WTC11 (cell line): Measurements from ENCODE around the gene PIK3R2. TPM values are rescaled to one million over a fixed set of nuclear protein-coding genes. Genes with fewer than 3 reads are reported as not detected.
"Not testable (repeated sequence)": the region's sequence is repeated elsewhere in the genome, so short reads cannot be mapped to it uniquely, and the experiment has no call there.

Experiments
- ATAC-seq: fragments of 200-7000 bp; cut with Tn5 transposase; 2 replicates; pipeline ENCODE4 v1.10.0; 2021; ENCODE audit warnings: mild to moderate bottlenecking, moderate library complexity
- CTCF ChIA-PET: fragments of 300-600 bp; sonication (Branson Sonifier 250); formaldehyde crosslinking; loops from one replicate; lab custom pipeline; 2021; ENCODE audit warnings: antibody characterized with exemption; lab: Charles Lee
- POLR2A ChIA-PET: fragments of 350-600 bp; sonication (Branson Sonifier 250); formaldehyde crosslinking; loops from one replicate; lab custom pipeline; 2021; ENCODE audit warnings: antibody characterized with exemption; lab: Charles Lee
- DNase-seq: peaks from one replicate; pipeline ENCODE4 v3.0.0; 2021; ENCODE audit warnings: low spot score
- H3K27ac Mint-ChIP-seq: 2 replicates; pipeline ENCODE4 v1.8.0; 2021; ENCODE audit warnings: mixed read lengths
- H3K27me3 Mint-ChIP-seq: 2 replicates; pipeline ENCODE4 v1.8.0; 2021; ENCODE audit warnings: low read depth, mild to moderate bottlenecking, moderate library complexity, mixed read lengths
- H3K36me3 Mint-ChIP-seq: 2 replicates; pipeline ENCODE4 v1.8.0; 2021; ENCODE audit warnings: mixed read lengths
- H3K4me1 Mint-ChIP-seq: 2 replicates; pipeline ENCODE4 v1.8.0; 2022; ENCODE audit warnings: mixed read lengths
- H3K4me3 Mint-ChIP-seq: 2 replicates; pipeline ENCODE4 v1.8.0; 2021; ENCODE audit warnings: mild to moderate bottlenecking, moderate library complexity, mixed read lengths
- H3K9me3 Mint-ChIP-seq: 2 replicates; pipeline ENCODE4 v1.8.0; 2021; ENCODE audit warnings: mixed read lengths
- ESRRA ChIP-seq: sonication (generic); formaldehyde crosslinking; IDR thresholded peaks from 2 replicates; pipeline ENCODE4 v1.8.1; 2022; ENCODE audit warnings: mild to moderate bottlenecking, missing genetic modification reagents, borderline replicate concordance
- NFE2L1 ChIP-seq: sonication (generic); formaldehyde crosslinking; IDR thresholded peaks from 2 replicates; pipeline ENCODE4 v1.8.1; 2023; ENCODE audit warnings: missing genetic modification reagents
- NR2C2 ChIP-seq: sonication (generic); formaldehyde crosslinking; IDR thresholded peaks from 2 replicates; pipeline ENCODE4 v1.8.0; 2022; ENCODE audit warnings: mild to moderate bottlenecking, missing genetic modification reagents
- OVOL2 ChIP-seq: fragments of 250-450 bp; sonication (Bioruptor Pico); IDR thresholded peaks from 2 replicates; pipeline ENCODE4 v1.9.0; 2021; ENCODE audit warnings: mild to moderate bottlenecking, borderline replicate concordance
- RELA ChIP-seq: sonication (generic); formaldehyde crosslinking; IDR thresholded peaks from 2 replicates; pipeline ENCODE4 v1.8.1; 2022; ENCODE audit warnings: missing genetic modification reagents, mild to moderate bottlenecking, borderline replicate concordance
- SOX15 ChIP-seq: fragments of 250-450 bp; sonication (Bioruptor Pico); IDR thresholded peaks from 2 replicates; pipeline ENCODE4 v1.9.0; 2021; ENCODE audit warnings: mild to moderate bottlenecking
- TCF7 ChIP-seq: sonication (generic); formaldehyde crosslinking; IDR thresholded peaks from 2 replicates; pipeline ENCODE4 v1.8.0; 2022; ENCODE audit warnings: mild to moderate bottlenecking, low read depth, missing genetic modification reagents, moderate library complexity
- ZNF121 ChIP-seq: sonication (generic); formaldehyde crosslinking; IDR thresholded peaks from 2 replicates; pipeline ENCODE4 v1.8.0; 2023; ENCODE audit warnings: missing genetic modification reagents
- ZNF416 ChIP-seq: fragments of 250-450 bp; sonication (Bioruptor Pico); IDR thresholded peaks from 2 replicates; pipeline ENCODE4 v1.9.0; 2021; ENCODE audit warnings: mild to moderate bottlenecking, inconsistent platforms
- total RNA-seq: library from RNA; stranded (reverse); gene quantifications from 3 replicates; pipeline ENCODE4 v1.2.3, GENCODE V29; 2021
- TF ChIP-seq, protein P1 (sequence below): sonication (generic); formaldehyde crosslinking; conservative IDR thresholded peaks from 2 replicates; pipeline ENCODE4 v1.8.1; 2023; ENCODE audit warnings: mild to moderate bottlenecking, low read depth, missing genetic modification reagents, moderate library complexity
- TF ChIP-seq, protein P2 (sequence below): sonication (generic); formaldehyde crosslinking; IDR thresholded peaks from 2 replicates; pipeline ENCODE4 v1.8.0; 2022; ENCODE audit warnings: mild to moderate bottlenecking, missing genetic modification reagents
- TF ChIP-seq, protein P3 (sequence below): fragments of 200-600 bp; IDR thresholded peaks from 2 replicates; pipeline ENCODE4 v1.8.0; 2022; ENCODE audit warnings: antibody characterized with exemption
- TF ChIP-seq, protein P4 (sequence below): sonication (generic); formaldehyde crosslinking; IDR thresholded peaks from 2 replicates; pipeline ENCODE4 v1.8.1; 2023; ENCODE audit warnings: mild to moderate bottlenecking, moderate library complexity, missing genetic modification reagents
- TF ChIP-seq, protein P5 (sequence below): fragments of 250-450 bp; sonication (Bioruptor Pico); conservative IDR thresholded peaks from 2 replicates; pipeline ENCODE4 v1.9.0; 2021; ENCODE audit warnings: mild to moderate bottlenecking

Gene PIK3R2
- total RNA-seq, 1 experiment from 2014 or later, result 56.9 TPM

DNA sequence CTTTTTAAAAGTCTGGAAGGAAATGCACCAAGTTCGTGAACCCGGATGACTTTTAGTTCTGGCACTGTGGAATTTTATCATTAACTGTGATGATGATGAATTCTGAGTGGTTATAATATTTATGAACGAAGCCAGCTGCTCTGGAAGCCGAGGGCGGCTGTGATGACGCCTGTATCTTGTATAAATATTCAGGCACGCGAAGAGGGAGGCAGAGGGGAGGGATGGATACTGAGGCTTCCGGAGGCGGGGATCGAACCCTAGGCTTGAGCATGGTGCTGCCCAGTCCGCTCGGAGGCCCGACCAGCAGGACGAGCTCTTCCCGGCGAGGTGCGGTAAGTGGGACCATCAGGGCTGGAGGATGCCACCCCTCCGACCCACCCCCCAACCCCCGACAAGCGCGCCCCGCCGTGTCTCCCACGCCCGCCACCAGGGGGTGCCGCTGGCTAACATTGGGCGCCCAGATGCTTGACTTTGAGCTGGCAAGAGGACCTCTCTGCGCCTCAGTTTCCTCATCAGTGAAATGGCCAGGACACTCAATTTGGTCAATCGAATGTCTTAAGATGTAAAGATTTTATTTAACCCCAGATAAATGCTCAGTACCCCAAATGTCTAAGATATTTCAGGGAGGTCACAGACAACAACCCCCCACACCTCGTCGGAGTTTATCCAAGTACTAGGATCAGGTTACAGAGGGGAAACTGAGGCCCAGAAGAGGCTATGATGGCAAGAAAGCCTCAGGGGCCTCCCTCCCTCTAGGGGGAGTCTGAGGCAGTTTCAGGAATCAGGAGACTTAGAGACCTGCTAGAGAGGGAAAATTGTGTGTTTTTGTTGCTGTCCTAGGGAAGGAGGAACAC lies 55.4 kb downstream of the PIK3R2 start (continued):
- TF ChIP-seq, protein P1, sequence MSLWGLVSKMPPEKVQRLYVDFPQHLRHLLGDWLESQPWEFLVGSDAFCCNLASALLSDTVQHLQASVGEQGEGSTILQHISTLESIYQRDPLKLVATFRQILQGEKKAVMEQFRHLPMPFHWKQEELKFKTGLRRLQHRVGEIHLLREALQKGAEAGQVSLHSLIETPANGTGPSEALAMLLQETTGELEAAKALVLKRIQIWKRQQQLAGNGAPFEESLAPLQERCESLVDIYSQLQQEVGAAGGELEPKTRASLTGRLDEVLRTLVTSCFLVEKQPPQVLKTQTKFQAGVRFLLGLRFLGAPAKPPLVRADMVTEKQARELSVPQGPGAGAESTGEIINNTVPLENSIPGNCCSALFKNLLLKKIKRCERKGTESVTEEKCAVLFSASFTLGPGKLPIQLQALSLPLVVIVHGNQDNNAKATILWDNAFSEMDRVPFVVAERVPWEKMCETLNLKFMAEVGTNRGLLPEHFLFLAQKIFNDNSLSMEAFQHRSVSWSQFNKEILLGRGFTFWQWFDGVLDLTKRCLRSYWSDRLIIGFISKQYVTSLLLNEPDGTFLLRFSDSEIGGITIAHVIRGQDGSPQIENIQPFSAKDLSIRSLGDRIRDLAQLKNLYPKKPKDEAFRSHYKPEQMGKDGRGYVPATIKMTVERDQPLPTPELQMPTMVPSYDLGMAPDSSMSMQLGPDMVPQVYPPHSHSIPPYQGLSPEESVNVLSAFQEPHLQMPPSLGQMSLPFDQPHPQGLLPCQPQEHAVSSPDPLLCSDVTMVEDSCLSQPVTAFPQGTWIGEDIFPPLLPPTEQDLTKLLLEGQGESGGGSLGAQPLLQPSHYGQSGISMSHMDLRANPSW, result no peak

DNA sequence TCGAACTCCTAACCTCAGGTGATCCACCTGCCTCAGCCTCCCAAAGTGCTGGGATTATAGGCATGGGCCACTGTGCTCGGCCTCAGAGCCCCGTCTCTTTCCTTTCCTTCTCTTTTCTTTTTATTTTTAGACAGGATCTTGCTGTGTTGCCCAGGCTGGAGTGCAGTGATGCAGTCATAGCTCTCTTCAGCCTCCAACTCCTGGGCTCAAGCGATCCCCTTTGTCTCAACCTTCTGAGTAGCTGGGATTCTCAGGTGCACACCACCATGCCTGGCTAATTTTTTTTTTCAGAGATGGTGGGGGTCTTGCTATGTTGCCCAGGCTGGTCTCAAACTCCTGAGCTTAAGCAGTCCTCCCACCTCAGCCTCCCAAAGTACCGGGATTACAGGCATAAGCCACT lies 56.9 kb downstream of the PIK3R2 start:
- H3K27me3 Mint-ChIP-seq, H3K9me3 Mint-ChIP-seq, H3K36me3 Mint-ChIP-seq, H3K27ac Mint-ChIP-seq, H3K4me3 Mint-ChIP-seq, DNase-seq, ATAC-seq: not testable (repeated sequence)
- TF ChIP-seq ZNF121 (CRISPR knock-in tag), result peak; percentile 59; the same call in 1 of the 2 replicates
- POLR2A ChIA-PET, result interaction anchor here (1.3 kb wide), 1 partner anchor 11 kb away, joined by 4 read pairs; no protein-coding TSS in a partner anchor
- CTCF ChIA-PET, result interaction anchor here (0.7 to 9.7 kb wide), 8 partner anchors 14 to 379 kb away, joined by 3 to 369 read pairs (median 4); a partner anchor contains a TSS
- H3K4me1 Mint-ChIP-seq, result peaks cover 12% of the 10 kb centered on the region; the same call in 1 of the 2 replicates

DNA sequence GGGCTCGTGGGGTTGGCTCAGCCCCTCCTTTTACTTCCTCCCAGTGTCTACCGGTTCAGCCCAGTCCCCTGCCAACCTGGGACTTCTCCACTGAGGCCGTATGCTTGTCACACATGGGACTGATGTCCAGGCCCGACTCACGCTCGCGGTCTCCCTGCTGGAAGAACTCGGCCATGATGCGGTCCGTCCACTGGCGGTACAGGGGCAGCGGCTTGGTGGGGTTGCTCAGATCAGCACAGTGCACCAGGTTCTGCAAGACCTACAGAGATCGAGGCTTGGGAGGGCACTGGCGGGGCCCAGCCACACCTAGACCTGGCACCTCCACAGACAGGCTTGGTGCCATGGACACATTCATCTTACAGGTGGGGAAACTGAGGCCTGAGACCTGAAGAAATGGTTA lies 58.7 kb downstream of the PIK3R2 start:
- no peaks in the 10 kb centered on the region; the same call in 1 of the 2 replicates for H3K27me3 Mint-ChIP-seq
- no peak overlapping the region for H3K27ac Mint-ChIP-seq
- H3K9me3 Mint-ChIP-seq, result no peaks in the 10 kb centered on the region
- TF ChIP-seq, protein P2, sequence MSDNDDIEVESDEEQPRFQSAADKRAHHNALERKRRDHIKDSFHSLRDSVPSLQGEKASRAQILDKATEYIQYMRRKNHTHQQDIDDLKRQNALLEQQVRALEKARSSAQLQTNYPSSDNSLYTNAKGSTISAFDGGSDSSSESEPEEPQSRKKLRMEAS (CRISPR knock-in tag), result no peak
- TF ChIP-seq, protein P3, sequence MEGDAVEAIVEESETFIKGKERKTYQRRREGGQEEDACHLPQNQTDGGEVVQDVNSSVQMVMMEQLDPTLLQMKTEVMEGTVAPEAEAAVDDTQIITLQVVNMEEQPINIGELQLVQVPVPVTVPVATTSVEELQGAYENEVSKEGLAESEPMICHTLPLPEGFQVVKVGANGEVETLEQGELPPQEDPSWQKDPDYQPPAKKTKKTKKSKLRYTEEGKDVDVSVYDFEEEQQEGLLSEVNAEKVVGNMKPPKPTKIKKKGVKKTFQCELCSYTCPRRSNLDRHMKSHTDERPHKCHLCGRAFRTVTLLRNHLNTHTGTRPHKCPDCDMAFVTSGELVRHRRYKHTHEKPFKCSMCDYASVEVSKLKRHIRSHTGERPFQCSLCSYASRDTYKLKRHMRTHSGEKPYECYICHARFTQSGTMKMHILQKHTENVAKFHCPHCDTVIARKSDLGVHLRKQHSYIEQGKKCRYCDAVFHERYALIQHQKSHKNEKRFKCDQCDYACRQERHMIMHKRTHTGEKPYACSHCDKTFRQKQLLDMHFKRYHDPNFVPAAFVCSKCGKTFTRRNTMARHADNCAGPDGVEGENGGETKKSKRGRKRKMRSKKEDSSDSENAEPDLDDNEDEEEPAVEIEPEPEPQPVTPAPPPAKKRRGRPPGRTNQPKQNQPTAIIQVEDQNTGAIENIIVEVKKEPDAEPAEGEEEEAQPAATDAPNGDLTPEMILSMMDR, result no peak
- TF ChIP-seq TCF7 (no peak), ESRRA (CRISPR knock-in tag) (no peak)
- TF ChIP-seq, protein P4, sequence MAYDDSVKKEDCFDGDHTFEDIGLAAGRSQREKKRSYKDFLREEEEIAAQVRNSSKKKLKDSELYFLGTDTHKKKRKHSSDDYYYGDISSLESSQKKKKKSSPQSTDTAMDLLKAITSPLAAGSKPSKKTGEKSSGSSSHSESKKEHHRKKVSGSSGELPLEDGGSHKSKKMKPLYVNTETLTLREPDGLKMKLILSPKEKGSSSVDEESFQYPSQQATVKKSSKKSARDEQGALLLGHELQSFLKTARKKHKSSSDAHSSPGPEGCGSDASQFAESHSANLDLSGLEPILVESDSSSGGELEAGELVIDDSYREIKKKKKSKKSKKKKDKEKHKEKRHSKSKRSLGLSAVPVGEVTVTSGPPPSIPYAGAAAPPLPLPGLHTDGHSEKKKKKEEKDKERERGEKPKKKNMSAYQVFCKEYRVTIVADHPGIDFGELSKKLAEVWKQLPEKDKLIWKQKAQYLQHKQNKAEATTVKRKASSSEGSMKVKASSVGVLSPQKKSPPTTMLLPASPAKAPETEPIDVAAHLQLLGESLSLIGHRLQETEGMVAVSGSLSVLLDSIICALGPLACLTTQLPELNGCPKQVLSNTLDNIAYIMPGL (CRISPR knock-in tag), result no peak
- H3K4me3 Mint-ChIP-seq, result no peak overlapping the region
- DNase-seq (no peak), ATAC-seq (no peak)
- peaks cover 9% of the 10 kb centered on the region; the same call in 1 of the 2 replicates for H3K4me1 Mint-ChIP-seq
- CTCF ChIA-PET, result interaction anchor here (0.9 kb wide), 1 partner anchor 63 kb away, joined by 3 read pairs; no protein-coding TSS in a partner anchor
- no peaks in the 10 kb centered on the region for H3K36me3 Mint-ChIP-seq
- POLR2A ChIA-PET, result no interaction called here

DNA sequence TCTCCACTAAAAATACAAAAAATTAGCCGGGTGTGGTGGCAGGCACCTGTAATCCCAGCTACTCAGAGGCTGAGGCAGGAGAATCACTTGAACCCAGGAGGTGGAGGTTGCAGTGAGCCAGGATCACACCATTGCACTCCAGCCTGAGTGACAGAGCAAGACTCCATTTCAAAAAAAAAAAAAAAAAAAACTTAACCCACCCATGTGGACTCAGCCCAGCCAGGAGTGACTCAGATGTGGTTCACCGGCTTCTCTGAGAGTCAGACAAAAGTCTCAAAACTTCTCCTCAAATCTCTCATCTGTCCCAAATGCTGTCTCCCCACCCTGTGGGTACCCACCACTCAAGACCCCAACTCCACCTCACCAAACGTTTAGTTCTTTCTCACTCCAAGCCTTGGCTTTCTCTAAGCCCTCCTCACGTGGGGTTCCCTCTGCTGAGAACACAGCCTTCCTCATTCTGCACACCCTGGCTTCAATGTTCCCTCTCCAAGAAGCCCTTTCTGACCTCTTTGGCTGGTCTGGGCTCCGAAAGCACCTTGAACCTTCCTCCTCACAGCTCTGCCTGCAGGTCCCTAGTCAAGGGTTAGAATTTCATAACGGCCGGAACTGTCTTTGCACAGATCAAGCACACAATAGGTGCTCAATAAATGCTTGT lies 61.9 kb downstream of the PIK3R2 start:
- TF ChIP-seq NR2C2, result no peak
- no peak for TF ChIP-seq ZNF121 (CRISPR knock-in tag)
- TF ChIP-seq RELA, result no peak
- TF ChIP-seq, protein P4 (CRISPR knock-in tag), result no peak
- TF ChIP-seq, protein P5, sequence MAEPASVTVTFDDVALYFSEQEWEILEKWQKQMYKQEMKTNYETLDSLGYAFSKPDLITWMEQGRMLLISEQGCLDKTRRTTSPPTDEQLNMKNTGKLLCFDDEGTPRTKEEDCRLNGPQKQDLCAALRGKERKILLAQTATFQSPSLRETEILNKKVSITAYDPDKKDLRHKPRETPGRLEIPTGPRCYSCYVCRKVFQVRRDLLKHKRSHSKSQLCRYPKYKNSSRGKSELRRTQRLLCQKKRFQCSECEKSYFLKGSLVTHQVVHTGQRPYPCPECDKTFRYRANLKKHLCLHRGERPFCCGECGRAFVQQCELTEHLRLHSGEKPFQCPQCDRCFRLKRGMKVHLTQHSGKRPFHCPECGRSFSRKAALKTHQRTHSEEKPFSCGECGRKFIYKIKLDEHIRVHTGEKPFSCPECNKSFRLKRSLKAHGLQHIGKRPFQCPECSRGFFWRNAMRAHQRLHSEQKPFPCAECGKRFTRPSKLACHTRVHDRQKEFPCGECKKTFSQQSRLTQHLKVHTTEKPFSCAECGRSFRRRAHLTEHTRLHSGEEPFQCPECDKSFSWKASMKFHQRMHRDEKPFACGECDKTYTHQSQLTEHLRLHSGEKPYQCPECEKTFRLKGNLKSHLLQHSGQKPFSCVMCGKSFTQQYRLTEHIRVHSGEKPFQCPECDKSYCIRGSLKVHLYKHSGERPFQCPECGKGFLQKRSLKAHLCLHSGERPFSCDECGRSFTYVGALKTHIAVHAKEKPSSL, result no peak
- TF ChIP-seq SOX15 (CRISPR knock-in tag), result no peak
- TF ChIP-seq OVOL2 (CRISPR knock-in tag), result no peak
- TF ChIP-seq ZNF416 (CRISPR knock-in tag), result no peak
- TF ChIP-seq NFE2L1 (CRISPR knock-in tag), result no peak
- Mint-ChIP-seq H3K36me3 (no peaks in the 10 kb centered on the region), H3K9me3 (no peaks in the 10 kb centered on the region), H3K4me1 (peaks cover 2% of the 10 kb centered on the region), H3K27me3 (peaks cover 3% of the 10 kb centered on the region), H3K27ac (no peak overlapping the region), H3K4me3 (no peak overlapping the region)
- DNase-seq (no peak), ATAC-seq (no peak)
- ChIA-PET POLR2A (interaction anchor here (0.8 kb wide), 1 partner anchor 9 kb away, joined by 3 read pairs; no protein-coding TSS in a partner anchor), CTCF (interaction anchor here (0.7 to 1.8 kb wide), 3 partner anchors 37 to 65 kb away, joined by 3 to 8 read pairs (median 3); no protein-coding TSS in a partner anchor)
